Measurements from ENCODE around the gene HEXD. TPM values are rescaled to one million over a fixed set of nuclear protein-coding genes. Genes with fewer than 3 reads are reported as not detected.

Gene HEXD
- polyA plus RNA-seq, 6 donors from 2014 or later = 10.8 to 30.5 (median 18.2) TPM

GRCh38 chr17:82438401-82439193 is 20.4 kb downstream of the HEXD start:
- Mint-ChIP-seq H3K27ac (peak overlapping the region in 2 of 6 donors; percentile 51 to 54), H3K9me3 (no peaks in the 10 kb centered on the region), H3K36me3 (peaks cover 0 to 5% of the 10 kb centered on the region in 2 donors), H3K4me1 (peaks cover 15 to 47% (median 32%) of the 10 kb centered on the region in 3 donors), H3K4me3 (no peak overlapping the region), H3K27me3 (no peaks in the 10 kb centered on the region)
- ATAC-seq (ENCODE audit: low read depth in 2 of 2) (no peak), DNase-seq (no peak)

GRCh38 chr17:82439194-82439828 is 21.2 kb downstream of the HEXD start:
- H3K4me3 Mint-ChIP-seq = no peak overlapping the region
- H3K36me3 Mint-ChIP-seq = peaks cover 0 to 5% of the 10 kb centered on the region in 2 donors
- H3K4me1 Mint-ChIP-seq = peaks cover 12 to 40% (median 27%) of the 10 kb centered on the region in 3 donors
- H3K9me3 Mint-ChIP-seq = no peaks in the 10 kb centered on the region
- ATAC-seq (ENCODE audit: low read depth in 2 of 2) (no peak), DNase-seq (no peak)
- no peaks in the 10 kb centered on the region for H3K27me3 Mint-ChIP-seq
- H3K27ac Mint-ChIP-seq = peak overlapping the region in 3 of 6 donors; percentile 24 to 51 (median 44)

- DNase-seq (no peak), ATAC-seq (ENCODE audit: low read depth in 2 of 2) (no peak)
- H3K4me3 Mint-ChIP-seq = peak overlapping the region in 5 of 8 donors; percentile 41 to 80 (median 72)
- no peaks in the 10 kb centered on the region for H3K27me3 Mint-ChIP-seq
- no peaks in the 10 kb centered on the region for H3K9me3 Mint-ChIP-seq
- peaks cover 0 to 5% of the 10 kb centered on the region in 2 donors for H3K36me3 Mint-ChIP-seq
- H3K4me1 Mint-ChIP-seq = peaks cover 12 to 35% (median 21%) of the 10 kb centered on the region in 3 donors
- peak overlapping the region in 4 of 6 donors; percentile 44 to 96 (median 92) for H3K27ac Mint-ChIP-seq
Measured at GRCh38 chr17:82439829-82440365, 21.8 kb downstream of the HEXD start.

GRCh38 chr17:82440469-82440981 is 22.4 kb downstream of the HEXD start:
- DNase-seq (peak; percentile 31), ATAC-seq (ENCODE audit: low read depth in 2 of 2) (peak; percentile 58 to 60)
- Mint-ChIP-seq H3K27me3 (no peaks in the 10 kb centered on the region), H3K27ac (peak overlapping the region in 5 of 6 donors; percentile 91 to 96 (median 94)), H3K36me3 (peaks cover 0 to 5% of the 10 kb centered on the region in 2 donors), H3K9me3 (no peaks in the 10 kb centered on the region), H3K4me3 (peak overlapping the region; percentile 41 to 82 (median 73)), H3K4me1 (peaks cover 12 to 30% (median 17%) of the 10 kb centered on the region in 3 donors)

- Mint-ChIP-seq H3K36me3 (peaks cover 0 to 5% of the 10 kb centered on the region in 2 donors), H3K27me3 (no peaks in the 10 kb centered on the region), H3K4me3 (peak overlapping the region in 6 of 8 donors; percentile 32 to 82 (median 73)), H3K4me1 (peaks cover 12 to 36% (median 17%) of the 10 kb centered on the region in 3 donors), H3K9me3 (no peaks in the 10 kb centered on the region), H3K27ac (peak overlapping the region in 4 of 6 donors; percentile 33 to 96 (median 94))
- DNase-seq (no peak), ATAC-seq (ENCODE audit: low read depth in 2 of 2) (peak; percentile 12 to 19)
Measured at GRCh38 chr17:82440991-82441627, 23.0 kb downstream of the HEXD start.

- ATAC-seq (ENCODE audit: low read depth in 2 of 2) = peak; percentile 39 to 45
- Mint-ChIP-seq H3K36me3 (peaks cover 0 to 5% of the 10 kb centered on the region in 2 donors), H3K9me3 (no peaks in the 10 kb centered on the region), H3K27ac (peak overlapping the region in 4 of 6 donors; percentile 33 to 92 (median 86)), H3K4me1 (peaks cover 12 to 43% (median 20%) of the 10 kb centered on the region in 3 donors), H3K4me3 (peak overlapping the region in 1 of 8 donors; percentile 31), H3K27me3 (no peaks in the 10 kb centered on the region)
- DNase-seq = no peak
Measured at GRCh38 chr17:82441691-82442487, 23.7 kb downstream of the HEXD start.

- ATAC-seq (ENCODE audit: low read depth in 2 of 2) (no peak), DNase-seq (no peak)
- H3K27me3 Mint-ChIP-seq = no peaks in the 10 kb centered on the region
- peaks cover 0 to 5% of the 10 kb centered on the region in 2 donors for H3K36me3 Mint-ChIP-seq
- H3K27ac Mint-ChIP-seq = peak overlapping the region in 3 of 6 donors; percentile 44 to 56 (median 44)
- no peaks in the 10 kb centered on the region for H3K9me3 Mint-ChIP-seq
- peaks cover 16 to 51% (median 23%) of the 10 kb centered on the region in 3 donors for H3K4me1 Mint-ChIP-seq
- H3K4me3 Mint-ChIP-seq = peak overlapping the region in 2 of 8 donors; percentile 33 to 48
Measured at GRCh38 chr17:82442643-82443464, 24.7 kb downstream of the HEXD start.

- peak overlapping the region in 1 of 6 donors; percentile 56 for H3K27ac Mint-ChIP-seq
- H3K4me3 Mint-ChIP-seq = peak overlapping the region in 1 of 8 donors; percentile 48
- H3K4me1 Mint-ChIP-seq = peaks cover 16 to 46% (median 23%) of the 10 kb centered on the region in 3 donors
- H3K36me3 Mint-ChIP-seq = peaks cover 0 to 5% of the 10 kb centered on the region in 2 donors
- ATAC-seq (ENCODE audit: low read depth in 2 of 2) = no peak
- H3K9me3 Mint-ChIP-seq = no peaks in the 10 kb centered on the region
- DNase-seq = no peak
- H3K27me3 Mint-ChIP-seq = no peaks in the 10 kb centered on the region
Measured at GRCh38 chr17:82443465-82444283, 25.5 kb downstream of the HEXD start.

- H3K36me3 Mint-ChIP-seq = peaks cover 0 to 5% of the 10 kb centered on the region in 2 donors
- H3K4me1 Mint-ChIP-seq = peaks cover 17 to 52% (median 30%) of the 10 kb centered on the region in 3 donors
Measured at GRCh38 chr17:82444284-82444893, 26.2 kb downstream of the HEXD start.

DNA sequence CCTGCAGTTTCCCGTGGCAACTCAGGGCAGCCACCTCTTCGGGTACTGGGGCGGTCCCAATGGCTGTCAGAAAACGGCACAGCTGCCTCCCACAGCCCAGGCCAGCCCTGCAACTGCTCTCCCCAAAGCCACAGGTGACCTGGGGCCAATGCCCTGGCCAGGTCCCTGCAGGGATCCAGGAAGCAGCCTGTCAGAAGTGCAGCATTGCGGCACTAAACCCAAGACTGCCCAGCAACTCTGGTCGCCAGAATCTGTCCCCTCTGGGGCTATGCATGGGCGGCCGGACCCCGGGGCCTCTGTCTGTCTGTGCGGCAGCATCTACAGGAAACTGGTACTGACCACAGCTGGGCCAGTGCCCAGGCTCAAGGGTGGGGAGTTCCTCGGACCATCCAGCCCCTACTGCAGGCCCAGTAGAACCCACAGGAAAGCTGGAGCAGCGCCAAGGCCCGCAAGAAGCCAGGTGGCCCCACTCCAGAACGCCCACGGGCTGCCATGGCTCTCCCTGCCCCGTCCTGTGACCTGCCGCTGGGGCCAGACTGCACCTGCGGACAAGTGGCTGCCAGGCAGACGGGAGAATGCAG is 26.9 kb downstream of the HEXD start:
- H3K4me3 Mint-ChIP-seq = no peak overlapping the region
- H3K9me3 Mint-ChIP-seq = no peaks in the 10 kb centered on the region
- DNase-seq (no peak), ATAC-seq (ENCODE audit: low read depth in 2 of 2) (no peak)
- H3K36me3 Mint-ChIP-seq = peaks cover 0 to 5% of the 10 kb centered on the region in 2 donors
- no peaks in the 10 kb centered on the region for H3K27me3 Mint-ChIP-seq
- peak overlapping the region in 1 of 6 donors; percentile 93 for H3K27ac Mint-ChIP-seq
- peaks cover 21 to 58% (median 31%) of the 10 kb centered on the region in 3 donors for H3K4me1 Mint-ChIP-seq

More at GRCh38 chr17:82444284-82444893, 26.2 kb downstream of the HEXD start:
- Mint-ChIP-seq H3K9me3 (no peaks in the 10 kb centered on the region), H3K4me3 (no peak overlapping the region), H3K27ac (peak overlapping the region in 3 of 6 donors; percentile 56 to 93 (median 81)), H3K27me3 (no peaks in the 10 kb centered on the region)
- no peak for DNase-seq
- ATAC-seq (ENCODE audit: low read depth in 2 of 2) = no peak

Measured in naive B cell (primary cell).